Keratinocyte (primary cell): Measurements from ENCODE around the gene BABAM2. TPM values are rescaled to one million over a fixed set of nuclear protein-coding genes. Genes with fewer than 3 reads are reported as not detected.

Experiments used
- DNase-seq: peaks from one replicate; pipeline ENCODE4 v3.0.0-alpha.2; 2011; ENCODE audit warnings: low read depth, missing footprints, low spot score
- FAIRE-seq: peaks from 2 replicates; lab custom pipeline; 2011; peaks lifted over from hg19 to GRCh38; lab: Jason Lieb, UNC
- H2AFZ ChIP-seq: 2 replicates; pipeline ENCODE4 v1.6.0; 2012; ENCODE audit warnings: low read length, control low read depth, inconsistent platforms; ENCODE audit not compliant: control insufficient read depth
- H3K27ac ChIP-seq: 2 replicates; pipeline ENCODE4 v1.5.1; 2011; ENCODE audit warnings: low read length; ENCODE audit not compliant: control insufficient read depth, insufficient read depth
- H3K27me3 ChIP-seq: 3 replicates; pipeline ENCODE4 v1.6.0; 2011; ENCODE audit warnings: low read length; ENCODE audit not compliant: control insufficient read depth, insufficient read depth; ENCODE audit errors: extremely low read depth
- H3K36me3 ChIP-seq, 2 experiments: 2 replicates in 1 of 2; 3 replicates in 1 of 2; pipeline ENCODE4 v1.5.1; 2011; ENCODE audit warnings: low read length in 2 of 2, mild to moderate bottlenecking in 1 of 2; ENCODE audit not compliant: control insufficient read depth in 2 of 2, insufficient read depth in 2 of 2; ENCODE audit errors: extremely low read depth in 1 of 2
- H3K4me1 ChIP-seq: 3 replicates; pipeline ENCODE4 v1.5.1; 2011; ENCODE audit warnings: low read length; ENCODE audit not compliant: control insufficient read depth, insufficient read depth; ENCODE audit errors: extremely low read depth
- H3K4me2 ChIP-seq: 3 replicates; pipeline ENCODE4 v1.6.0; 2011; ENCODE audit warnings: low read depth, low read length; ENCODE audit not compliant: control insufficient read depth, insufficient read depth; ENCODE audit errors: extremely low read depth
- H3K4me3 ChIP-seq, 3 experiments: fragments of 200-600 bp in 1 of 3; sonication (generic) in 1 of 3; 2 replicates in 2 of 3; 3 replicates in 1 of 3; pipeline ENCODE4 v1.5.1; 2011 to 2016; ENCODE audit warnings: low read length in 3 of 3, mild to moderate bottlenecking in 3 of 3, control low read depth in 2 of 3, inconsistent platforms in 1 of 3, low read depth in 1 of 3, mixed read lengths in 1 of 3, mixed run types in 1 of 3, moderate library complexity in 1 of 3; ENCODE audit not compliant: control insufficient read depth in 2 of 3, insufficient read depth in 2 of 3; ENCODE audit errors: extremely low read depth in 1 of 3
- H3K79me2 ChIP-seq: 2 replicates; pipeline ENCODE4 v1.6.0; 2012; ENCODE audit warnings: low read length; ENCODE audit not compliant: control insufficient read depth, insufficient read depth
- H3K9ac ChIP-seq: 3 replicates; pipeline ENCODE4 v1.6.0; 2011; ENCODE audit warnings: low read length; ENCODE audit not compliant: control insufficient read depth, insufficient read depth; ENCODE audit errors: extremely low read depth
- H3K9me1 ChIP-seq: 3 replicates; pipeline ENCODE4 v1.6.0; 2011; ENCODE audit warnings: low read length; ENCODE audit not compliant: control insufficient read depth, insufficient read depth; ENCODE audit errors: extremely low read depth
- H3K9me3 ChIP-seq: 2 replicates; pipeline ENCODE4 v1.5.1; 2012; ENCODE audit warnings: low read depth, low read length; ENCODE audit not compliant: control insufficient read depth
- H4K20me1 ChIP-seq: 3 replicates; pipeline ENCODE4 v1.6.0; 2011; ENCODE audit warnings: low read length; ENCODE audit not compliant: control insufficient read depth, insufficient read depth; ENCODE audit errors: extremely low read depth
- EZH2 ChIP-seq: IDR thresholded peaks from one replicate; pipeline ENCODE4 v1.6.1; 2012; ENCODE audit warnings: inconsistent platforms, mild to moderate bottlenecking, low read length, moderate library complexity
- dilution Hi-C: fragments of 300-500 bp; cut with MboI; formaldehyde crosslinking; loops from one replicate; pipeline ENCODE4 v1.7.0; 2020; ENCODE audit warnings: low sequenced_read_pairs; ENCODE audit not compliant: extremely low pct_ligation_motif_present
- polyA plus RNA-seq, 5 experiments: library from polyadenylated mRNA; depleted of rRNA in 3 of 5; stranded (reverse) in 3 of 5; stranded (forward) in 1 of 5; unstranded in 1 of 5; fragments of >200 nt; gene quantifications; 1 replicate in 1 of 5; 2 replicates in 3 of 5; 3 replicates in 1 of 5; pipeline versions ENCODE4 v1.2.1 to v1.2.3, GENCODE V29; 2011 to 2012; ENCODE audit warnings: missing spikeins in 2 of 5, low read depth in 1 of 5, low replicate concordance in 1 of 5
- TF ChIP-seq, protein P1 (sequence below), 3 experiments: IDR thresholded peaks in 1 of 3; conservative IDR thresholded peaks in 1 of 3; optimal IDR thresholded peaks in 1 of 3; 2 replicates in 2 of 3; 3 replicates in 1 of 3; pipeline versions ENCODE3 to v1.5.1; 2011; ENCODE audit warnings: low read length in 3 of 3, mild to moderate bottlenecking in 3 of 3, moderate library complexity in 2 of 3, control low read depth in 1 of 3, inconsistent platforms in 1 of 3; ENCODE audit not compliant: insufficient read depth in 2 of 3; ENCODE audit errors: extremely low read depth in 1 of 3

Gene BABAM2
- polyA plus RNA-seq, 1 donor (not counting 4 experiments of a cell fraction or from before 2014, with no cell fraction given) = 29.8 TPM

GRCh38 chr2:28282861-28283646 lies 392.5 kb downstream of the BABAM2 start:
- dilution Hi-C loops = no loop called here
- Histone ChIP-seq H3K9me3 (no peaks in the 10 kb centered on the region), H3K4me3 (no peak overlapping the region), H3K36me3 (no peaks in the 10 kb centered on the region), H3K27me3 (no peaks in the 10 kb centered on the region), H3K79me2 (no peaks in the 10 kb centered on the region), H4K20me1 (no peaks in the 10 kb centered on the region), H3K9ac (no peak overlapping the region), H3K9me1 (no peaks in the 10 kb centered on the region), H3K4me1 (peaks cover 22% of the 10 kb centered on the region), H2AFZ (peak overlapping the region; percentile 12), H3K27ac (peak overlapping the region; percentile 45), H3K4me2 (peak overlapping the region; percentile 57)
- DNase-seq = no peak
- FAIRE-seq = no peak
- no peak for TF ChIP-seq EZH2
- TF ChIP-seq, protein P1, sequence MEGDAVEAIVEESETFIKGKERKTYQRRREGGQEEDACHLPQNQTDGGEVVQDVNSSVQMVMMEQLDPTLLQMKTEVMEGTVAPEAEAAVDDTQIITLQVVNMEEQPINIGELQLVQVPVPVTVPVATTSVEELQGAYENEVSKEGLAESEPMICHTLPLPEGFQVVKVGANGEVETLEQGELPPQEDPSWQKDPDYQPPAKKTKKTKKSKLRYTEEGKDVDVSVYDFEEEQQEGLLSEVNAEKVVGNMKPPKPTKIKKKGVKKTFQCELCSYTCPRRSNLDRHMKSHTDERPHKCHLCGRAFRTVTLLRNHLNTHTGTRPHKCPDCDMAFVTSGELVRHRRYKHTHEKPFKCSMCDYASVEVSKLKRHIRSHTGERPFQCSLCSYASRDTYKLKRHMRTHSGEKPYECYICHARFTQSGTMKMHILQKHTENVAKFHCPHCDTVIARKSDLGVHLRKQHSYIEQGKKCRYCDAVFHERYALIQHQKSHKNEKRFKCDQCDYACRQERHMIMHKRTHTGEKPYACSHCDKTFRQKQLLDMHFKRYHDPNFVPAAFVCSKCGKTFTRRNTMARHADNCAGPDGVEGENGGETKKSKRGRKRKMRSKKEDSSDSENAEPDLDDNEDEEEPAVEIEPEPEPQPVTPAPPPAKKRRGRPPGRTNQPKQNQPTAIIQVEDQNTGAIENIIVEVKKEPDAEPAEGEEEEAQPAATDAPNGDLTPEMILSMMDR (optimal IDR thresholded peaks at IDR 0.05 in 1 of 3, IDR thresholded peaks at IDR 0.05 in 1 of 3, conservative IDR thresholded peaks at IDR 0.05 in 1 of 3; ENCODE audit: extremely low read depth in 1 of 3, insufficient read depth in 2 of 3, low read length in 3 of 3) = no peak

DNA sequence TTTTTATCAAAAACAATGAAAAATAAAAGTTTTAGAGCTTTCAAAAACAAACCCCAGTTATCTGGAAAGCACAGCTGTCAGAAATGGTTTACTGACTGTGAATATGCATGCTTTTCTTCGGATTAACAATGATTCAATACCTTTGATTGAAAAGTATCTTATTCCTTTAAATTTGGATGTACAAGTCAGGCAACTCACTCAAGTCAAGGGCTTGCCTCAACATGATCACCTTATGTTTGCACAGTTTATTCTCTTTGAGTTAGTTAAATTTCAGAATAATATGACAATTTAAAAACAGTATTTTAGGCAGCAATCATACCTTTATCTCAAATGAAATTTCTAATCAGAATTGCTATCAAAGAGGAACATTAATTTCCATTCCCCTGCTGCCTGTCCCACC lies 393.3 kb downstream of the BABAM2 start:
- Histone ChIP-seq H3K4me1 (peaks cover 22% of the 10 kb centered on the region), H3K9me3 (no peaks in the 10 kb centered on the region), H3K4me2 (peak overlapping the region; percentile 57), H3K27ac (peak overlapping the region; percentile 45), H3K9me1 (no peaks in the 10 kb centered on the region), H2AFZ (no peak overlapping the region), H4K20me1 (no peaks in the 10 kb centered on the region), H3K9ac (no peak overlapping the region), H3K4me3 (peak overlapping the region in 1 of 3 experiments; percentile 16), H3K79me2 (no peaks in the 10 kb centered on the region), H3K27me3 (no peaks in the 10 kb centered on the region), H3K36me3 (no peaks in the 10 kb centered on the region)
- FAIRE-seq (no peak), DNase-seq (no peak)
- dilution Hi-C loops = no loop called here
- TF ChIP-seq, protein P1 (optimal IDR thresholded peaks at IDR 0.05 in 1 of 3, IDR thresholded peaks at IDR 0.05 in 1 of 3, conservative IDR thresholded peaks at IDR 0.05 in 1 of 3; ENCODE audit: extremely low read depth in 1 of 3, insufficient read depth in 2 of 3, low read length in 3 of 3) = no peak
- TF ChIP-seq EZH2 = no peak
